Stimulated activated CD8-positive, alpha-beta memory T cell treated with anti-CD3 and anti-CD28 coated beads, Interleukin-12 subunit alpha, Interleukin-12 subunit beta, amount 100 ng/mL, for 24 hours (primary cell): ENCODE measurements around the gene OR2A42.
"Not testable (repeated sequence)": the region's sequence is repeated elsewhere in the genome, so short reads cannot be mapped to it uniquely, and the experiment has no call there.

Source experiments
- DNase-seq: peaks from one replicate; pipeline ENCODE4 v3.0.0-alpha.2; 2020; ENCODE audit errors: extremely low read depth

OR2A42 gene

DNA sequence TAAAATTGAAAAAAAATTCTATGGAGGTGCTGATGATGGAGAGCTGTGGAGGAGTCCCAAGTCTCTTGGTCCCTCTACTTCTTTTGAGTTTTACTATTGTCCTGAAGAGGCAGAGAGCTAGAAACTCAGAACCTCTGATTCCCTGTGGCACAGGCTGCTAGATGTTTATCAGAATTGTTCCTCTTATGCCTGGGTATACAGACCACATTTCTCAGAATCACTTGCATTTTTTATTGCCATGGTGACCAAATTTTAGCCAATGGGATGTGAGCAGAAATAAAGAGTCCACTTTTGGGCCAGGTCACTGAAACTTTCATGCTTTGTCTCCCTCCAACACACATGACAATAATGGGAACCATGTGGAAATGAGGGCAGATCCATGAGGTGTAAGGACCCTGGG lies 15.7 kb downstream of the OR2A42 start:
- DNase-seq = not testable (repeated sequence)

DNA sequence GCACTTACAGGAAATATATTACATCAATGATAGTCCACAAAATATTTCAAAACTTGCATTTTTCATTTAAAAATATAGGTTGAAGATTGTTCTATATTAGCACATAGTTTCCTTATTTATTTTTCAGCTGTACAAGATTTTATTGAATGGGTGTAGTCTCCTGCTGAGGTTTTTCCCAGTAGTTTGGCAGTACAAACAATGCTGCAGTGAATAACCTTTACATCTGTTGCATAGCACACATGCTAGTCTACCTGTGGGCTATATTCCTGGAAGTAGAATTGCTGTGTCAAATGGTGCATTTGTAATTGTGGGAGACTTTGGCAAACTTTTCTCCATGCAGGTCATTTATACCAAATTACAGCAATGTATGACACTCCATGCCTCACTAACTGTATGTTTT lies 18.9 kb downstream of the OR2A42 start:
- not testable (repeated sequence) for DNase-seq

DNA sequence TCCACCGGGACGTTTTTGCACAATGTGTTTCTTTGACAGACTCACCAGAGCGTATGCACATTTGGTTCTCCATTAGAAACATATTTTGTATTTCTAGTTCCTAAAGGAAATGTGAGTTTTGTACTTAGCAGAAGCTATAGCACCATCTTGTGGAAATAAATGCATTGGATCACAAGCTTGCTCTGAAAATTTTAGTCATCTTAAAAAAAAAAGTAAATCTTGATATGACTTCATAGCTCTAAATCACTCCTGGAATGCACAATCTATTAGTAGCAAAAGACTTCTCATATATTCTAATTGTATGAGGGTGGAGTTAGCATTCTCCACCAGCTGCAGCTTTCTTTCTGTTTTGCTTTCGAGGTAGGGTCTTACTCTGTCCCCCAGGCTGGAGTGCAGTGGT lies 20.3 kb downstream of the OR2A42 start:
- DNase-seq = not testable (repeated sequence)

DNA sequence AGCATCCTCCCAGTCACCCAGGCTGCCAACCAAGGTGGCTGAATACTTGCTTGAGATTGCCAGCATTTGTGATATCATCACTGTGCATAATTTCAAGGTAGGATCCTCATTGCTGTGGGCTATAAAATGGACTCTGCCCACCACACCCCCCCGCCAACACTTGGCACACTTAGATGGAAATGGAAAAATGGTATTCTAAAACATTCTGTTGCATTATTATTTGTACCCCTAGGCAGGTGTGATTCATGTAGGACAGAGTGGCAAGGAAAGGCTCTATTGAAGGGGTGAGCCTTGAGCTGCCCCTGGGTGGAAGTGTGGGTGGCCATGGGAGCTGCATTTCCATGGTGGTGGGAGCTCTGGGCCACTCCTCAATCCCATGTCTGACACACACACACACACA lies 20.8 kb downstream of the OR2A42 start:
- DNase-seq = not testable (repeated sequence)

DNA sequence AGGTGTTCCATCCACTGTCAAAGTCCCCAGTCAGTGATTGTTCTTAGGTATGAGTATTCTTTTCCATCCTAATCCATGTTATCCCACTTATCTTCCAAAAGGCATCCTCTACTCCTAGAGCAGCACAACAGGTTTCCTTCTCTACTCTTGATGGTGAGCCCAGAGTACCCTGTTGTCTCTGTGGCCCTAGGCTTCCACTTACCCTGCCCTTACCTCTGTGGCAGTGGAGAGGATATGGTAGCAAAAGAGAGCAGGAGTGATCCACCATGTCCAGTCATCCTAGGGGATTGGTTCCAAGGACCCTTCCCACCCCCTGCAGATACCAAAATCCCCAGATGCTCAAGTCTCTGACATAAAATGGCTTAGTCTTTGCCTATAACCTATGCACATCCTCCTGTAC lies 22.2 kb downstream of the OR2A42 start:
- not testable (repeated sequence) for DNase-seq

DNA sequence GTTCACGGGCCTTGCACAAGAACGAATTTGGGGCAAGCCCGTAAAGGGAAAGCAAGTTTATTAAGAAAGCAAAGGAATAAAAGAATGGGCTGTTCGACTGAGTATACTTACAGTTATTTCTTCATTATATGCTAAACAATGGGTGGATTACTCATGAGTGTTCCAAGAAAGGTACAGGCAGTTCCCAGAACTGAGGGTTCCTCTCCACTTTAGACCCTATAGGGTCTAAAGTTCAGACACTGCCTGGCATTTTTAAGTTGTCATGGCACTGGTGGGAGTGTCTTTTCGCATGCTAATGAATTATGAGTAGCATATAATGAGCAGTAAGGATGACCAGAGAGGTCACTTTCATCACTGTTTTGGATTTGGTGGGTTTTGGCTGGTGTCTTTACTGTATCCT lies 34.1 kb downstream of the OR2A42 start:
- DNase-seq = not testable (repeated sequence)

DNA sequence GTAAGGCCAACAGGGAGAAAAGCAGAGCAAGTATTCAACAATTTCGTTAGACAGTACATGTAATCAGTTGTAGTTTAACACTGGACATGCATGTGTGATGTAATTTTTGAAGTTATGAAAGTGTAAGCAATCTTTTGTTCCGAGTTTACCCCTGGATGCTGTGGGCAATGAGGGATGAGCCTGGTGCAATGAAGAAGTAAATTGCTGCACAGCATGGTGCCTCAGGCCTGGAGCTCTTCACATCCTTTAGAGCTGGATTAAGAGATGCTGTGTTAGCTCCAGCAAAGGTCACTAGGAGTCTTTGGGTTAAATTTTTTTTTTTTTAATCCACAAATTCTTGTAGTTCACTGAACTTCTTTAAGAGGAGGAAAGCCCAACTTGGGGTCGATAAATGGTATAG lies 36.3 kb downstream of the OR2A42 start:
- DNase-seq = not testable (repeated sequence)

DNA sequence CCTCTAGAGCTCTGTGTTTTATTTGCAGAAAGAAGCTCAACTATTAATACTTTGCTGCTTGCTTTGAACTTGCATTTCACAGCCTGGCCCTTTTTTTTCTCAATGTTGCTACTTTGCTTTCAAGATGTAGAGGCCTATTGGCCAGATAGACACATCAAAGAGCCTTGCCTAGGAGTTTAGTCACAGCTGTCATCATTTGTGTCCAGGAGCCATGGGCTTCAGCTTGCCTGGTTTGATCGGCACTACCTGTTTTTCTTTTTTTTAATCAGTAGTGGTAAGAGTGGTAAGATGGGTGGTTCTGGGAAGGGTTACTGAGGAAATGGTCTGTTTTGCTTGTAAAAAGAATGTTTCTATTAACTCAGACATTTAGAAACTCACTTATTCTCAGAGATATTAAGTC lies 37.4 kb downstream of the OR2A42 start:
- not testable (repeated sequence) for DNase-seq

DNA sequence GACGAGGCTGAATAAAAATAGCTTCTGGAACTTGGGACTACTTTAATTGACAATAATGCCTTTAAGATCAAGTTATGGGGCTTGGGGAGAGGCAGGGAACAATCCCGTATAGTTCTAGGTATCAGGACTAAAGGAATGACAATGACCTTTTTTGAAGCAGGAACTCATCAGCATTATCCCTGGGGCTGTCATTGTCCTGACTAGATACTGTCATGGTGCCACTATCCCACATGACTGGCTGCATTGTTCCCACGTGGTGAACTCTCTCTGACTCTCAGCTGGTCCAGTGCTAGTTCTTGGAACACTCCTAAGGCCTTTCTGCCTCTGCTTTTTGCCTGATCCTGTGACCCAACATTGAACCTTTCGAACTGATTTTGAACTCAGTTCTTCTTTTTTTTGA lies 40.5 kb downstream of the OR2A42 start:
- DNase-seq = not testable (repeated sequence)

DNA sequence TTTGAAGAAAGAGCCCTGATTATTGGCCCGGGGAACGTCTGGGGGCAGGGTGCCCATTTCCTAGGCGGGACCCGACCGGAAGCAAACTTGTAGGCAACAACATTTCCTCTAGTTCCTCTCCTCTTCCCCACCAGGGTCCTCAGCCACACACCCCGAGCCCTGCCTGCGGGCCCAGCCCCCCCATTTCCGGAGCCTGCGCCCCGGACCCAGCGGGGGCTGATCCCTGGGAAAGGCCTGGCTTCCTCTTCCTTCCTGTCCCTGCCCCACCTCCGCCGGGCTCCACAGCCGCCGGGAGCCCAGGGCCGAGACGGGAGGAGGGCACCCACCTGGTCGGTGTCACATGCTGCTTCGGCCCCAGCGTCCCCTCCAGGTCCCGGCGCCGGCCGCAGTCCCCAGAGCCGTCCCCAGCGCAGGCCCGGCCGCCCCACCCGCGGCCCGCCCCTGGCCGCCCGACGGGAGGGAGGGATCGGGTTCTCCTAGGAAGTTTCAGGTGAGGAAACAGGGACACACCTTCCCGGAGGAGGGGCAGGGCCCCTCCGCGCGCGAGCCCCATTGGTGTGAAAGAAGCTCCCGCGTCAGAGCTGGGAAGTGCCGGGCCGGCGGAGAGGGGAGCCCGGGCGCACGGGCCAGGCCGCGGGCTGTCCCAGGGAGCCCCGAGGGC lies 44.1 kb downstream of the OR2A42 start, which contains the start of gene ARHGEF35:
Gene ARHGEF35, minus strand, starts transcription at position 622 of the 661 bp plus-strand sequence. CDS start 7,450 bp downstream, outside the sequence.
- DNase-seq = not testable (repeated sequence)

DNA sequence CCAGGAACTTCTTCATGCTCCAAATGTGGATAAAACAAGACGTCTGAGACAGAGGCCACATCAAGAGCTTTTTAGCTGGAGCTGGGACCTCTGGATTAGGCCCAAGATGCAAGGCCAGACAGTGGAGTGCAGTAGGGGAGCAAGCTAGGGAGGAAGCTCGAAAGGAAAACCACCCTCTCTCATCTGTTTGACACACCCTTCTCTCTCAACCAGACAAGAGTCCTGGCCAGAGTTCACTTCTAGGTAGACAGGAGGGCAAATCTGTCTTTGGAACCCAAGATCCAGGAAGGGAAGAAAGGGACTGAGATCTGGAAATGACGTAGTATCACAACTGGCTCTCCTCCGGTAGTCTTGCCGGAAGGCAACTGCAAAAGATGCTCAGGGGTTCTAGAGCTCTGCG lies 45.0 kb downstream of the OR2A42 start:
- not testable (repeated sequence) for DNase-seq

DNA sequence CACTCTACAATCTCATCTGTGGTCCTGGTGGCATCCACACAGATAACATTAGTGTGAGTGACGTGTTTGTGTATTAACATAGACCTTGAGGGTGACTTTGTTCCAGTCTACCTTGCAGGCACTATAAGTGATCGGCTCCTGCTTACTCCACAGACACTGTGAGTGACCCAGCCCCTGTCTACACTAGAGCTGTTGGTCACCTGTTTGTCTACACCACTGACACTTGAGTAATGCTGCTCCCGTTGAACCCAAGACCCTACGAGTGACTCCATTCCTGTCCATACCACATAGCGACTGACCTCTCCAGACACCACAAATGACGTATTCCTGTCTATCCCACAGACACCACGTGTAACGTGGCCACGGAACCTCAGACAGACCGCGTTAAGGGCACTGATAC lies 45.6 kb downstream of the OR2A42 start:
- not testable (repeated sequence) for DNase-seq

DNA sequence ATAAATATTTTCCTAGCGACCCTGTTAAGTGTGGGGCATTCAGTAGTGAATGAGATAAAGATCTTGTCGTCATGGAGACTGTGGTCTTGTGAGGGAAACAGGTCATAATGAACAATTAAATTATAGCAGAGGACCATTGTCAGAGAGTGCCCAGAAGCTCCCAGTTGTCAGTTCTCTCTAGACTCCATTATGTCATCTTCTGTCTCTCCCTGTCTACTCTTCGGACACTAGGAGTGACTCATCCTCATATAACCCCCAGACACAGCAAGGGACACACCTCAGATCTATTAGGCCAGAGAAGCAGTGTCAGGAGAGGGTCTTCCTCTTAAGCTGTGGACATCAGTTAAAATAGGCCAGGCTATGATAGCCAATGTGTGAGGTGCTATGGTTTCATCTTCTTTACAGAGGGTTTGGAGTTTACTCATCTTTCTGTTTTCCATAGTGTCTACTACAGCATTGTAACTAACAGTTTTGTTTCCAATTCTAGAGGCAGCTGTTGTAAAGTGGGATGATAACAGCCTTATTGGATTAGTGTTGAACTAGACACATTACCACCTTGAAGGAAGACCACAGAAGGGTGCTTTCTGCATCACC lies 50.7 kb downstream of the OR2A42 start:
- not testable (repeated sequence) for DNase-seq

DNA sequence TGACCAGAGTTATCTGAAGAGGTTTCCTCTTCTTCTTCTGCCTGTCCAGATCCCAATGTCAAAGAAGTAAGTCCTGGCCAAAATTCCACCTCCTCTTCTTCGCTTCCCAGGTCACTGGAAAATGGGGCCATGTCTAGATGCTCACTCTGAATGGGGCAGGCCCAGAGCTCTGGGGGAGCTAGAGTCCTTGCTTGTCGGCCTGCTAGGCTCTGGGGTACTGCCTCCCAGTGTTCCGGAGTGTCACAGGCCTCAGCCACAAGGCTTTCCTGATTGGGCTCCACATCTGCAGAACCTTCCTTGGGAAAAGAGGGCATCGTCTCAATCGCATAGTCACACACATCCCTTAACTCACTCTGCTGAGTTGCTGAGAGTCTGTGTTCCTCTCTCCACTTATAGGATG lies 51.6 kb downstream of the OR2A42 start:
- not testable (repeated sequence) for DNase-seq

DNA sequence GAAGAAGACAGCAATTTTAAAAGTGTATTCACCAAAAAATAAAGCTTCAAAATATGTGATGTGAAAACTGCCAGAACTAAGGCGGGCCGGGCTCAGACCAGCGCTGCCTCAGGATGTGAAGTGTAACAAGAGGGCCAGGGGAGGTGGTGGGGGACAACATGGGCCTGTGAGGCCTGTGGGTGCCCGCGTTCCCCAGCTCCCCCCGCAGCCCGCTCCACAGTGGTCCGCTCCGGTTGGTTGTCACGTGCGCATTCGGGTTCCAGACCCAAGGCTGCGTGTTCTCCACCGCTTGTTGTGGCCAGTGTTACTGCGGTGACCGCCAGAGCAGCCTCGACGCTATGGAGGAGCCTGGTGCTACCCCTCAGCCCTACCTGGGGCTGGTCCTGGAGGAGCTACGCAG lies 56.2 kb downstream of the OR2A42 start, which contains the start of gene CTAGE4:
Gene CTAGE4, plus strand, starts transcription at position 301 of the 400 bp plus-strand sequence. Its CDS starts 38 bp downstream, at position 339.
- DNase-seq = not testable (repeated sequence)

DNA sequence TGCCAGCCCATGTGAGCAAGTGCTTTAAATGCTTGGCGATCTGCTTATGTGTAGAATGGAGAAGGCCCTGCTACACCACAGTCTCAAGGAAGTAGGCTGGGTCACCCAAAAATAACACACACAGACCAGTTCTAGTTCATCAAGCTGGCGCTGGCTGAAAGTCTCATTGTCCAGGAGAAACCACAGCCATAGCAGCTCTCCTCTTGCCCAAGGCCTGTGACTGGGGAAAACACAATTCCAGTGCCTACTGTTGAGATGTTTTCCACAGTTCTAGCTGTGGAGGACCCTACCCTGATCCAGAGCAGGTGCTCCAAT lies 60.3 kb downstream of the OR2A42 start:
- DNase-seq = not testable (repeated sequence)

DNA sequence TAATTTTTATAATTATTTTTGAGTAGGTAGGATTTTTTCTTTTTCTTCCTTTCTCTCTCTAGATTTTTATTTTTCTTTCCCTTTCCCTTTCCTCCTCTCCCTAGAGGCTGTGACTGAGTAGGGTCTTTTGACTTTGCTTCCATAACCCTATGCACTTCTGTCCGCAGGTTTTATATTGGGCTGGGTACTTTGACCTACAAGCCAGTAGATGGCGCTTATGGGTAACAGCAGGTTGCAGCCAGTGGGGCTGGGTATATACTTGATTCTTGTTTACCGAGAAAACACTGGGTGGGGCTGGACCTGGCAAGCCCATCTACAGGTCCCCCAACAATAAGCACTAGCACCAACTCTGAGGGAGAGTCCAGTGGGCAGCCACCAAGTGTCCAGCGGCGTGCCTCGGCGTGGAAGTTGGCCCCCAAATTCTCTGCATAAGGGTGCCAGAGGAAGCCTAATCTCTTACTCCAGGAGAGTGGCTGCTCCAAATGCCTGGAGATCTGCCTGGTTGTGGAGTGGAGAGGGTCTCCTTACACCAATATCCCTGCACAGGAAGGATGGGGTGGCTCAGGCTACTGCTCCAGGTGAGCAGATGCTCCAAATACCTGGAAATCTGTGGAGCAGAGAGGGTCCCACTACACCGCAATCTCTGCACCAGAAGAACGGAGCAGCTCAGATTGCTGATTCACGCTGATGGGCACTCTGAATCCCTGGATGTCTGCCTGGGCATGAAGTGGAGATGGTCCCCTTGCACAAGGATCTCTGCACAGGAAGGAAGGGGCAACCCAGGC lies 60.8 kb downstream of the OR2A42 start:
- not testable (repeated sequence) for DNase-seq
